GM12873 (cell line): ENCODE measurements around the gene TMEM19.

Experiments
- CTCF ChIP-seq: IDR thresholded peaks from 2 replicates; pipeline ENCODE4 v1.5.1; 2012; ENCODE audit warnings: low read depth, mild to moderate bottlenecking, moderate library complexity, low read length, control low read depth; ENCODE audit not compliant: insufficient read depth; ENCODE audit errors: missing control alignments

Gene TMEM19

GRCh38 chr12:71732357-71732712 is 46.5 kb downstream of the TMEM19 start:
- TF ChIP-seq CTCF: no peak

- TF ChIP-seq CTCF: no peak
Measured at GRCh38 chr12:71737197-71737596, 51.3 kb downstream of the TMEM19 start.

- no peak for TF ChIP-seq CTCF
Measured at GRCh38 chr12:71742998-71743397, 57.1 kb downstream of the TMEM19 start.

- no peak for TF ChIP-seq CTCF
Measured at GRCh38 chr12:71744522-71745300, 58.8 kb downstream of the TMEM19 start.

GRCh38 chr12:71746974-71747611 is 61.2 kb downstream of the TMEM19 start:
- TF ChIP-seq CTCF: peak; percentile 71

- no peak for TF ChIP-seq CTCF
Measured at GRCh38 chr12:71748081-71748850, 62.4 kb downstream of the TMEM19 start.

- no peak for TF ChIP-seq CTCF
Measured at GRCh38 chr12:71749666-71750065, 63.8 kb downstream of the TMEM19 start.
